Measurements from ENCODE around the gene PREX1. TPM values are rescaled to one million over a fixed set of nuclear protein-coding genes. Genes with fewer than 3 reads are reported as not detected.

PREX1 gene
- polyA plus RNA-seq, 3 donors = 13.0 to 17.3 (median 14.3) TPM

DNA sequence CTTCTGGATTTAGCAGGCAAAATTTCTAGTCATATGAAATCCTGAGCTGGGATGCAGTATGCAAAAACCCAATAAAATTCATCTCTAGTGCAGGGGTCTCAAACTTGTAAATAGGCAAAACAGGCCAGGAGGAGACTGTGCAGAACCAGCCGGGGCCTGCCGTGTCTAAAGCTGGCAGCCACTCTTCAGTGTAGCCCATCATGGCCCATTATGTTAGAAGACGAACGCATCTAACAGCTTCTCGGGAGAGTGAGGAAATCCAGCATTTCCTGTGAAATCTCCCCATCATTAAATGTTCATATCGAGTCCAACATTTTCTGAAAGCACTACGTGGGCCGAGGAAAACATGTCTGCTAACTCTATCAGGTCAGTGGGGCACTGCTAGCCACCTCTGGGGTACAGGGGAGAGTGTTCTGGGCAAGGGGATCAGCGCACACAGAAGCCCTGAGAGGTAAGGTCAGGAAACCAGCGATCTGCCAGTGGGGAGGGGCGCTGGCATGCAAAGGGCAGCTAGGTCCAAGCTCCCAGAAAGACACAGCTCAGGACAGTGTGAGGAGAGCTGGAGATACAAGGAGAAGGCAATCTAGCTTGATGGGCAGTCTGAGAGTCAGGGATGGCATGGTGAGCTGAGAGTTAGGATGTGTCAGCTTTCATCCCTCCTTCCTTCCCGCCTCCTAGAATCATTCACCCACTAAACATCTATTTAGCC is 144.2 kb downstream of the PREX1 start:
- DNase-seq = no peak

- peak; percentile 93 for DNase-seq
Observed at GRCh38 chr20:48682529-48683363, 145.1 kb downstream of the PREX1 start.

- DNase-seq = no peak
Observed at GRCh38 chr20:48681873-48682426, 145.8 kb downstream of the PREX1 start.

- no peak for DNase-seq
Observed at GRCh38 chr20:48681201-48681872, 146.5 kb downstream of the PREX1 start.

- no peak for DNase-seq
Observed at GRCh38 chr20:48680650-48681049, 147.1 kb downstream of the PREX1 start.

DNA sequence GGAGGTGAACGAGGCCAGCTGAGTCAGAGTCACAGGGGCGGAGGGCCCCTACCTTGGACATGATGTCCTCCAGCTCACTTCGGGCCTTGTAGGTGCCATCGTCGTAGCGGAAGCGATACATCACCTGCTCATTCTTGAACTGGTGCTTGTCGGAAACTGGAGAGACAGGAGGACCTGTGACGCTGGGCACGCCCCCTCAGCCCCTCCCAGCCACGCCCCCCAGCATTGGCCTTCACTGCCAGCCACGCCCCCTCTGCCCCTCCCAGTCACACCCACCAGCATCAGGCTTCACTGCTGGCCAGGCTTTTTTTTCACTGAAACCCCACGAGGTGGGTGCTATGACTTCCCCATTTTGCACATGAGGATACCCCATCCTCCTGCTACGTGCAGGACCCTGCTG is 148.2 kb downstream of the PREX1 start:
- no peak for DNase-seq

- no peak for DNase-seq
Observed at GRCh38 chr20:48679011-48679410, 148.8 kb downstream of the PREX1 start.

GRCh38 chr20:48678421-48678820 is 149.4 kb downstream of the PREX1 start:
- no peak for DNase-seq

DNA sequence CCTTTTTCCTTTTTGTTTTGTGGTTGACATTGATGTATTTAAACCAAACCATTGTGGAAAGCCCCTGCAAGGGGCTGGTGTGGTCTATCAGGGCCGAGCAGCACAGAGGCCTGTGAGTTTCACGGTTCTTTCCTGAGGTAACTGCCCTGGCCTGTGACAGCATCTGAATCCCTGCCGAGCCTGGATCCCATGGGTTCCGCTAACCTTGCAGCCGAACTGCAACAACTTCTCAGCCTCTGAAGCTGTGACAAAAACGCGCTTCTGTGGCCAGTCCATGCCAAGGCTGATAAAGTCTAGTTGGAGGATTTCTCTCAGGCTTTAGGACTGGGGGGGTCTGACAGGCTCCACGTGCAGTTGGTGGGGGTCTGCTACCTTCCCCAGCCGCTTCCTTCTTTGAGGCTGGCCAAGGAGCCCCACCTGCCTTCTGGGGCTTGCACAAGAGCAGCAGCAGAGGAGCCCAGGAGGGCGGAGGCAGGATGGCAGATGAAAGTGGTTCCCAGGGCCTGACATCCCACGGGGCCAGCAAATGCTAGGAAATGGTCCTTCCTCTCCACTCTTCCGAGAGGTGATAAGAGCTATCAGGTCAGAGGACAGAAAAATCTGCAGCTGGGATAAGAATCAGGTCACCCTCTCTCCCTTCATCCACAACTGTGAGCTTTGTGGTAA is 150.9 kb downstream of the PREX1 start:
- DNase-seq = no peak

DNA sequence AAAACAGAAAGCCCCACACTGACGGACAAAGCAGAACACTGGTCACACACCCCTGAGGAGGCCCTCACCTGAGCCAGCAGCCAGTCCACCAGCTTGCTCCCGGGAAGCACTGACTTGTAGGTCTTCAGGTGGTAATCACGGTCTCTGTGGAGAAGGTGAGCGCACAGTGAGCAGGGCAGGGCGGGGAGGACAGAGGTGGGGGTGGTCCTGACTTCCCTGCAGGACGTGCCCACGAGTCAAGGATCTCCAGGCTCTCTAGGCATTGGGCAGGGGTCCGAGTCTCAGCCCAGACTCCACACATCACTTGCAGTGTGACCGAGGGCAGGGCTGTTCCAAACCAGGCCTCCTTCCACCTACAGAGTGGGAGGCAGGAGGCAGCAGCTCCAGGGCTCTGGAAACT is 151.7 kb downstream of the PREX1 start:
- no peak for DNase-seq

DNA sequence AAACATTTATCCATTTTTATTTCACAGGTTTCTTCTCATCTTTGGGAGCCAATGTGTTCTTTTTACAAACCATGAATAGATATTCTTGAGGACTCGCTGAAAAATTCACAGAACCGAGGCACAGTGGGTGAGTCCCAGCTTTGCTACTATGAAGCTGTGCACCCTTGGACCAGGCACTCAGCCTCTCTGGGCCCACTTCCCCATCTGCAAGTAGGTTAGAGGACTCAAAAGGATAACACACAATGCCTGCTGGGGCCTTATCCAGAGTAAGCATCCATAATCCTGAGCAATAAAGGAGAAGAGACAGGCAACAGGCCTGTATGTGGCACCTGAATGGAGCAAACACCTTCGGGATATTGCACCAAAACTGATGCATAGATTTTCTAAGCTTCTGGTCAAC is 153.3 kb downstream of the PREX1 start:
- no peak for DNase-seq

GRCh38 chr20:48673507-48673906 is 154.3 kb downstream of the PREX1 start:
- no peak for DNase-seq

DNA sequence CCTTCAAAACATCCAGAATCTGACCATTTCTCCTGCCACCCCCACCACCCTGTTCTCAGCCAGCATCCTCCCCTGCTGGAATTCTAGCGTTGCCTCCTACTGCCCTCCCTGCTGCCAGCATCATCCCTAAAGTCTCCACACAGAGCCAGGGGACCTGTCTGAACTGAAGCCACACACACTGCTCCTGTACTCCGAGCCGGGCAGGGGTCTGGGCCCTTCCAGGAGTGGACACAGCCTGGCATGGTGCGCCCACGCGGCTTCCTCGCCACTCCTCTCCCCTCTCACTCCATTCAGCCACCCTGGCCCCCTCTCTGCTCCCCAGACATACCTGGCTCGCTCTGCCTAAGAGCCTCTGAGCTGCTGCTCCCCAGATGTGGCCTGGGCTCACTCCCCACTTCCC is 155.5 kb downstream of the PREX1 start:
- DNase-seq = no peak

GRCh38 chr20:48671141-48671540 is 156.7 kb downstream of the PREX1 start:
- no peak for DNase-seq

- no peak for DNase-seq
Observed at GRCh38 chr20:48669946-48670605, 157.7 kb downstream of the PREX1 start.

DNA sequence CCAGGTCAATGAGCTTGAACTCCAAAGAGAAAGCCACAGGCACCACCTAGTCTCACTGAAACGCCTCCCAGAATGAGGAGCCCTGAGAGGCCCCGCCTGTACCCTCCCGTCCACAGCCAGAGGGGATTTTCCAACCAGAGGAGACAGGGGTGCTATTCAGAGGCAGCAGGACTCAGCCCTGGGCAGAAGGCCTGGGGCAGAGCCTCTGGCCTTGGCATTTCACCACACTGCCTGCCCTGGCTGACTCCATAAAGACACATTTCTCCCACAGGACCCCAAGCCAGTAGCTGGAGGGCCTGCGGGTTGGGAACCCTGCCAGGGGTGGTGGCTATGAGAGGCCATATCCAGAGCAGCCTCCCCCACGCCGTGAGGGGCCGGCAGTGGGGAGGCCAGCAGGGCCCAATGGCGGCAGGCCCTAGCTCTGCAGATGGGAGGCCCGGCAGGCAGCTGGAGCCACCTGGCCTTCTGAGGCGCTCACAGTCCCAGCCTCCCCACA is 159.3 kb downstream of the PREX1 start:
- DNase-seq = peak; percentile 72

DNA sequence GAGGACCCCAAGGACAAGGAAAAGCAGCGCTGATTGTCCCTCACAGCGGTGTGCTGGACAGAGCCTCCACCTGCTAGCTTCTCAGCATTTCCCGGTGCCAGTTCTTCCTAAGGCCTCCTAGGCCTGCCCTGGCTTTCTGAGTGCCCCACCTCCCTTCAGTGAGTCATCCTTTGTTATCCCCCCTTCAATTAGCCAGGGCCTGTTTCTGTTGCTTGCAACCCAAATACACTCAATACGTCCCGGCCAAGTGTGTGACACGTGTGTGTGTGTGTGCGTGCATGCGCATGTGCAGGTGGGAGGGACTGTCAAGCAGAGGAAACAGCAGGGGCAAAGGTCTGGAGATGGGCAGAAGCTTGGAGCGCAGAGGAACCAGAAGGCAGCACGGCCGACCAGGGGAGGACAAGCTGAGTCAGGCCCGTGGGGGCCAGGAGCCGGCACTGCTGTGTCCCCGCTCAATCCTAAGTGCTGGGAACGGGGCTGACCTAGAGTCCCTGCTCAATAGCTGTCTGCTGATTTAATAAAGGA is 159.8 kb downstream of the PREX1 start:
- DNase-seq = no peak

GRCh38 chr20:48667481-48667880 is 160.3 kb downstream of the PREX1 start:
- no peak for DNase-seq

GRCh38 chr20:48665785-48666184 is 162.0 kb downstream of the PREX1 start:
- DNase-seq = no peak

DNA sequence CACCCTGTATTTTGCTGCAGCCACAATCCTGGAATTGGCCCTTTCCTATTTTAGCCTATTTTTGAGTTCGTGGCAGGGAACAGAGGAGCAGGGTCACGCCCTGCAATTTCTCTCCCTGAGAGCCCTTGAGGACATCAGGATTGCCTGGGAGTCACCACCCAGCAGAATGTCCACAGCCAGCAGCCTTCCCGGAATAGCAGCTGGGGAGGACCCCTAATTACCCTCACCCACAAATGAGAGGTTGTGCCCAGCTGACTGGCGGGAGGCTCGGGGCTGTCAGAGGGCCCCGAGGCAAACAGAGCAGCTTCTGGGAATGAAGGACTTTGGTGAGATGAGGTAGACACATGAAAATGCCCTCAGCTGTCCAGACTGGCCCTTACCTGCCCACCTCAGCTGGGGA is 165.1 kb downstream of the PREX1 start:
- DNase-seq = no peak
